Measurements from ENCODE around the gene KRTAP6-2.

The KRTAP6-2 gene

GRCh38 chr21:30563630-30564029 is 35.1 kb downstream of the KRTAP6-2 start:
- DNase-seq: no peak

GRCh38 chr21:30563072-30563471 is 35.6 kb downstream of the KRTAP6-2 start:
- DNase-seq: no peak

DNA sequence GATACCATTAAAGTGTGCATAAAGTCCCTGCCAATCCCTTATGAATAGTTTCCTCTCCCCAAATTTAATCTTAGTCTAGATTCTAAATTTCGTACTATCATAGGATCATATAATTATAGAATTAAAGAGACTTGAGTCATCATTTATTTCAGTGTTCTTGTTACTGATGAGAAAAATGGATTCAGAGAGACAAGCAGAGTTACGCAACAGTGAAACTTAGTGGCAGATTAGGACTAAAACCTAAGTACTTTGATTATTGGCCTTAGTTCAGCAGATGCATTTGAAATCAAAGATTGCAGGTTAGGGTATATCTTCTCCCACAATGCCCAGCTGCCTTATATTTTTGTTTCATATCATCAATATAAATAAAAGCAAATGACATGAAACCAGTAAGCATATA is 36.7 kb downstream of the KRTAP6-2 start:
- no peak for DNase-seq

- DNase-seq: no peak
These were observed 37.3 kb downstream of the KRTAP6-2 start, which contains the start of gene KRTAP19-7 for GRCh38 chr21:30561264-30561895. KRTAP19-7 (minus strand) TSS chr21:30561314; CDS start chr21:30561289, 25 bp downstream.

DNA sequence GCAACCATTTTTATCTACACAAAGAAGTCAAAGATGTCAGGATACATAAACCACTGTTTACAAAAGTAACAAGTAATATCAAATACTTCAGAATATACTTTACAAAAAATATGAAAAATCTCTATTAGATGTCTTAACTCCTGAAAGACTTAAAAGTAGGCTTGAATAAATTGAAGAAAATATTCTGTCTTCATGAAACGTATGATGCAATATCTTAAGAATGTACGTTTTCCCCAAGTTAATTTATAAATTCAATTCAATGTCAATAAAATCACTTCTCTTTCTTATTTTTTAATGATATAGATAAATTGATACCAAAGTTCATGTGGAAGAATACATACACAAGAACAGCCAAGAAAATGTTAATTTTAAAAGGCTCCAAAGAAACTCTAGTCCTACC is 43.6 kb downstream of the KRTAP6-2 start:
- DNase-seq: no peak

- DNase-seq: no peak
These were observed 45.9 kb downstream of the KRTAP6-2 start for GRCh38 chr21:30552782-30553181.
